Psoas muscle (tissue), 8 donors: Measurements from ENCODE around the gene UBIAD1. TPM values are rescaled to one million over a fixed set of nuclear protein-coding genes. Genes with fewer than 3 reads are reported as not detected.
A peak's percentile ranks its signal among the peaks of the same experiment; 100 is the strongest.

Experiments
- ATAC-seq, 4 donors: fragments of 200-7000 bp; cut with Tn5 transposase; one replicate each; pipeline ENCODE4 v1.9.1; 2020; ENCODE audit warnings: moderate library complexity in 3 of 4, mild to moderate bottlenecking in 2 of 4
- DNase-seq, 2 donors: peaks; one replicate each; pipeline ENCODE4 v3.0.0-alpha.2; 2020
- H3K27ac ChIP-seq: fragments of 200-600 bp; one replicate; pipeline ENCODE4 v1.8.0; 2022
- H3K27me3 ChIP-seq, 3 donors: fragments of 200-600 bp in 1 of 3; one replicate each; pipeline versions ENCODE4 v1.6.1 to v1.8.0; 2013 to 2022; ENCODE audit warnings: low read length in 2 of 3, mild to moderate bottlenecking in 2 of 3, moderate library complexity in 1 of 3; ENCODE audit not compliant: insufficient read depth in 3 of 3
- H3K36me3 ChIP-seq, 2 donors: fragments of 200-600 bp in 1 of 2; one replicate each; pipeline versions ENCODE4 v1.6.1 to v1.8.0; 2013 to 2022; ENCODE audit warnings: low read depth in 1 of 2, mild to moderate bottlenecking in 1 of 2, moderate library complexity in 1 of 2; ENCODE audit not compliant: insufficient read depth in 1 of 2
- H3K4me1 ChIP-seq: fragments of 200-600 bp; one replicate; pipeline ENCODE4 v1.8.0; 2022
- H3K4me3 ChIP-seq: fragments of 200-600 bp; one replicate; pipeline ENCODE4 v1.8.0; 2022; ENCODE audit warnings: mild to moderate bottlenecking
- H3K9me3 ChIP-seq: fragments of 200-600 bp; one replicate; pipeline ENCODE4 v1.8.0; 2022
- CTCF ChIP-seq: fragments of 200-600 bp; IDR thresholded peaks from one replicate; pipeline ENCODE4 v1.8.0; 2022; ENCODE audit warnings: antibody characterized with exemption
- WGBS, 3 donors: extraction: QIAGEN DNeasy Blood & Tissue Kit; methylation state at CpG; one replicate each; pipeline versions ENCODE4 v1.1.6 to v1.1.7; 2013; 5-methylcytosine and 5-hydroxymethylcytosine counted together
- intact Hi-C, 2 donors: fragments of 100-400 bp; cut with DNase I; formaldehyde crosslinking; loops; one replicate each; pipeline versions ENCODE4 v1.11.0 to v1.14.2; 2022
- polyA plus RNA-seq, 3 donors: library from polyadenylated mRNA; stranded (reverse); fragments of 200-250 nt; gene quantifications; one replicate each; pipeline ENCODE4 v1.2.3, GENCODE V29; 2013
- total RNA-seq, 4 donors: library from RNA; stranded (reverse); fragmentation: NEBNext Ultra II Directional in 2 of 4; extraction: Animal tissue kit (Norgen Biotek cat#: 25700) in 2 of 4; gene quantifications; one replicate each; pipeline versions ENCODE4 v1.2.1 to v1.2.4, GENCODE V29; 2021 to 2023
- donor health status: healthy with polysubstance abuse.
- donor health status: DM: no; HTN: no; CAD: no; lungs with moderate emphysema.
- donor health status: Bipolar disorder and iron deficiency.
- donor health status: healthy.
- donor health status: DM: yes; HTN: yes; CAD: no.
- donor health status: DM: no; HTN: no; CAD: no.
- donor health status: DM: no; HTN: no; CAD: no.
- donor health status: DM: yes; HTN: yes; CAD: no.

UBIAD1 gene
- total and polyA plus RNA-seq, 7 donors, result 19.0 to 29.4 (median 25.0) TPM

GRCh38 chr1:11334821-11335220, 61.8 kb downstream of the UBIAD1 start:
- no peak for ATAC-seq
- Histone ChIP-seq H3K36me3 (no peaks in the 10 kb centered on the region), H3K9me3 (no peaks in the 10 kb centered on the region), H3K27ac (no peak overlapping the region), H3K27me3 (no peaks in the 10 kb centered on the region), H3K4me1 (peaks cover 13% of the 10 kb centered on the region), H3K4me3 (no peak overlapping the region)
- intact Hi-C loops, result loop anchor here in 1 of 2 donors (5.0 kb wide), 2 partner anchors 48 to 307 kb away; no protein-coding TSS in a partner anchor
- no peak for DNase-seq
- WGBS, 3 donors, result 80 to 92% (median 88%) methylated on average over 6 to 7 of the region's 7 CpGs
- no peak for TF ChIP-seq CTCF

DNA sequence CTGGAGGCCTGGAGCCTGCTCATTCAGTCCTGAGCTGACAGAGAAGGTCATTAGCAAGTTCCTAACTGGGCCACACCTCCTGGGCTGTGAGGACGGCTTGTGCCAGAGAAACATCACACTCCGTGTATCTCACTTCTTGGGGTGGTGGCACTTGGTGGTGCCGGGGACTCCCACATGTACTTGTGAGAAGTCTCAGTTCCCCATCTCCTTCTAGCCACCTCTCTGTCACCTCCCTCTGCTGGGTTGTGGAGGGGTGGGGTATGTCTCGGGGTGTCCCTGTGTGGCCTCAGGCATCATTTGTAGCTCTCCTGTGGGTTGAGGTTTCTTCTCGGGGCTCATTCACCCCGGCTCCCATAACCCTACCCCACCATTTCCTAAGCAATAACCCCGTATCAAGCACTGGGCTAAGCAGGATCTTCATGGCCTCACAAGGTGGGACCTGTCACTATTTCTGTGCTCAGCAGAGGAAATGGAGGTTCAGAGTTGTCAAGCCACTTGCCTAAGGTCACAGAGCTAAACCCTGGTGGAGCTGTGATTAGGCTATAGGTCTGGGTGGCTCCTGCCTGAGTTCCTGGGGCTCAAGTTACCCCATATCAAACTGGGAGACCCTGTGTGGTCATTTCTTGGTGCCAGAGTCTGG, 62.5 kb downstream of the UBIAD1 start:
- H3K27me3 ChIP-seq, result no peaks in the 10 kb centered on the region
- no peak overlapping the region for H3K4me3 ChIP-seq
- no peak for ATAC-seq
- H3K9me3 ChIP-seq, result no peaks in the 10 kb centered on the region
- intact Hi-C loops, result loop anchor here (2.0 to 5.0 kb wide), 3 partner anchors 29 to 307 kb away; no protein-coding TSS in a partner anchor
- H3K27ac ChIP-seq, result no peak overlapping the region
- no peak for DNase-seq
- H3K36me3 ChIP-seq, result no peaks in the 10 kb centered on the region
- no peak for TF ChIP-seq CTCF
- WGBS, 3 donors, result 91 to 94% (median 93%) methylated on average over 7 of the region's 7 CpGs
- H3K4me1 ChIP-seq, result peaks cover 19% of the 10 kb centered on the region

DNA sequence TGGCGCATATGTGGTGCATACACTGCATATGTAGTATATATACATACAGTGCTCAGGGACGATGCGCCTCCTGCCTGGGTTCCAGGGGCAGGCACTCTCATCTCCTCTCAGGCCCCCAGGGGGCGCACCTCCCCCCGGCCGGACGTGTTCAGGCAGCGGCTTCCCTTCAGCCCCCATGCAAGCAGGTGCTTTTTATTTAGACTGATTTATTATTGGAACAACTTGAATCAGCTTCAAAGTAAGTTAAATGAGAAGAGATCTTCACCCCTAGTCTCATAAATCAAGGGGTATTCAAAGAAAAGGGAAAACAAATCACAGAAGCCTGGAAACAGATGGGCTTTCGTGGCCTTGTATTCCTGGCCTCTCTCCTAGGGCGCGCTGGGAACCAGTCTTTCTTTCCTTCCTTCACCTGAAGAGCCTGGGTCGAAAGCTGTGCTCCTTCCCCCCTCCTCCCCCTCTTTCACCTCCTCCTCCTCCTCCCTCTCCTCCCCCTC, 64.6 kb downstream of the UBIAD1 start:
- DNase-seq, result peak; percentile 65 to 76
- Histone ChIP-seq H3K4me1 (peaks cover 20% of the 10 kb centered on the region), H3K27me3 (no peaks in the 10 kb centered on the region), H3K36me3 (no peaks in the 10 kb centered on the region), H3K9me3 (no peaks in the 10 kb centered on the region), H3K4me3 (no peak overlapping the region), H3K27ac (no peak overlapping the region)
- peak in 2 of 4 donors; percentile 47 to 58 for ATAC-seq
- TF ChIP-seq CTCF, result peak; percentile 79
- 13 to 19% (median 17%) methylated on average over 12 of the region's 12 CpGs for WGBS, 3 donors
- intact Hi-C loops, result loop anchor here (2.0 to 5.0 kb wide), 3 partner anchors 27 to 305 kb away; no protein-coding TSS in a partner anchor

Other genes starting within 250 kb of the UBIAD1 start
- not detected for gene MASP2, start 226.0 kb upstream of the UBIAD1 start, total RNA-seq
- gene MASP2, start 226.0 kb upstream of the UBIAD1 start, polyA plus RNA-seq, result under 1 TPM in 1 of 3 donors, not detected in 2; 0.03 TPM
- 100 to 1,000 TPM in 1 of 4 donors, 10 to 100 TPM in 3; 60.4 to 106 (median 74.9) TPM for gene SRM, start 213.2 kb upstream of the UBIAD1 start, total RNA-seq
- gene SRM, start 213.2 kb upstream of the UBIAD1 start, polyA plus RNA-seq, result 100 to 1,000 TPM in 1 of 3 donors, 10 to 100 TPM in 2; 69.6 to 163 (median 79.3) TPM
- gene EXOSC10, start 173.3 kb upstream of the UBIAD1 start, total RNA-seq, result 10 to 100 TPM; 16.3 to 34.8 (median 25.7) TPM
- gene EXOSC10, start 173.3 kb upstream of the UBIAD1 start, polyA plus RNA-seq, result 10 to 100 TPM; 25.7 to 39.1 (median 30.8) TPM
- 1 to 10 TPM in 1 of 4 donors, under 1 TPM in 3; 0.10 to 1.4 (median 0.40) TPM for gene ANGPTL7, start 83.8 kb upstream of the UBIAD1 start, total RNA-seq
- 1 to 10 TPM in 1 of 3 donors, under 1 TPM in 2; 0.83 to 1.6 (median 0.89) TPM for gene ANGPTL7, start 83.8 kb upstream of the UBIAD1 start, polyA plus RNA-seq
- 10 to 100 TPM; 35.0 to 50.8 (median 47.1) TPM for gene MTOR, start 10.6 kb upstream of the UBIAD1 start, total RNA-seq
- 10 to 100 TPM; 24.0 to 44.0 (median 33.7) TPM for gene MTOR, start 10.6 kb upstream of the UBIAD1 start, polyA plus RNA-seq
- under 1 TPM in 1 of 4 donors, not detected in 3; 0.04 TPM for gene DISP3, start 206.0 kb downstream of the UBIAD1 start, total RNA-seq
- gene DISP3, start 206.0 kb downstream of the UBIAD1 start, polyA plus RNA-seq, result under 1 TPM; 0.01 to 0.03 (median 0.01) TPM